ENCODE measurements around the gene ARID1B.

ARID1B gene

DNA sequence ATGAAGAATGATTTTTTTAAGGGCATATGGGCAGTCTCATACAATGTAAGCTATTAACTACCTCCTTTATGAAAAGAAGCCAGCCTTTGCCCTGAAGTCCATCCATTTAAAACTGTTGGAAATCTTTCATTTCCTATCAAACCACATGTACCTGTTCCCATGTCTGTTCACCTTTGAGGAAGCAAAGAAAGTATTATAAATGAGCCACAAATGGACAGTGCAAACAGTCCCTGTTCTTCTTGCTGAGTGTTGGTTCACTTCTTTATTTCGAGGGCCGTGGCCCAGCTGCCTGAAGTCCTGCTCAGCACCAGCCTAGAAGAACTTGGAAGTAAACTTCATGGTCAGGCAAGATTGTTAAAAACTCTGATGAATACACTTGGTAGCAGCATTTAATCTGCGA lies 433.8 kb downstream of the ARID1B start:
- ChIA-PET POLR2A (no interaction called here), CTCF (interaction anchor here (0.7 kb wide), 1 partner anchor 25 kb away, joined by 3 read pairs; no protein-coding TSS in a partner anchor)
- H3K36me3 ChIP-seq (ENCODE audit: control insufficient read depth in 2 of 2, insufficient read depth in 1 of 2, low read length in 2 of 2): peaks cover 0 to 19% of the 10 kb centered on the region in 2 experiments; a peak in 1 of 3 replicates
- no peaks in the 10 kb centered on the region for H3K4me1 ChIP-seq (ENCODE audit: control insufficient read depth, insufficient read depth, low read length)
- H3K27ac ChIP-seq (ENCODE audit: extremely low read depth, low read depth, low read length): no peak overlapping the region
- H3K4me3 ChIP-seq (ENCODE audit: low read depth, low read length): no peak overlapping the region
- TF ChIP-seq ZNF16 (tag by site-specific recombination; IDR thresholded peaks at IDR 0.05; ENCODE audit: low read depth): no peak
- TF ChIP-seq REPIN1 (tag by site-specific recombination; IDR thresholded peaks at IDR 0.05; ENCODE audit: low read depth): no peak
- TF ChIP-seq ZBTB17 (tag by site-specific recombination; IDR thresholded peaks at IDR 0.05): no peak
- no peak for TF ChIP-seq ZNF549 (tag by site-specific recombination; IDR thresholded peaks at IDR 0.05)
- no peak for TF ChIP-seq YY1 (tag by site-specific recombination; IDR thresholded peaks at IDR 0.05)
- TF ChIP-seq ZNF677 (tag by site-specific recombination; IDR thresholded peaks at IDR 0.05): no peak
- no peak for TF ChIP-seq ZNF660 (tag by site-specific recombination; IDR thresholded peaks at IDR 0.05)
- TF ChIP-seq, protein P1, sequence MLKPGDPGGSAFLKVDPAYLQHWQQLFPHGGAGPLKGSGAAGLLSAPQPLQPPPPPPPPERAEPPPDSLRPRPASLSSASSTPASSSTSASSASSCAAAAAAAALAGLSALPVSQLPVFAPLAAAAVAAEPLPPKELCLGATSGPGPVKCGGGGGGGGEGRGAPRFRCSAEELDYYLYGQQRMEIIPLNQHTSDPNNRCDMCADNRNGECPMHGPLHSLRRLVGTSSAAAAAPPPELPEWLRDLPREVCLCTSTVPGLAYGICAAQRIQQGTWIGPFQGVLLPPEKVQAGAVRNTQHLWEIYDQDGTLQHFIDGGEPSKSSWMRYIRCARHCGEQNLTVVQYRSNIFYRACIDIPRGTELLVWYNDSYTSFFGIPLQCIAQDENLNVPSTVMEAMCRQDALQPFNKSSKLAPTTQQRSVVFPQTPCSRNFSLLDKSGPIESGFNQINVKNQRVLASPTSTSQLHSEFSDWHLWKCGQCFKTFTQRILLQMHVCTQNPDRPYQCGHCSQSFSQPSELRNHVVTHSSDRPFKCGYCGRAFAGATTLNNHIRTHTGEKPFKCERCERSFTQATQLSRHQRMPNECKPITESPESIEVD (tag by site-specific recombination; IDR thresholded peaks at IDR 0.05): no peak
- H3K9me3 ChIP-seq (ENCODE audit: control insufficient read depth, insufficient read depth, low read depth, low read length): no peaks in the 10 kb centered on the region

DNA sequence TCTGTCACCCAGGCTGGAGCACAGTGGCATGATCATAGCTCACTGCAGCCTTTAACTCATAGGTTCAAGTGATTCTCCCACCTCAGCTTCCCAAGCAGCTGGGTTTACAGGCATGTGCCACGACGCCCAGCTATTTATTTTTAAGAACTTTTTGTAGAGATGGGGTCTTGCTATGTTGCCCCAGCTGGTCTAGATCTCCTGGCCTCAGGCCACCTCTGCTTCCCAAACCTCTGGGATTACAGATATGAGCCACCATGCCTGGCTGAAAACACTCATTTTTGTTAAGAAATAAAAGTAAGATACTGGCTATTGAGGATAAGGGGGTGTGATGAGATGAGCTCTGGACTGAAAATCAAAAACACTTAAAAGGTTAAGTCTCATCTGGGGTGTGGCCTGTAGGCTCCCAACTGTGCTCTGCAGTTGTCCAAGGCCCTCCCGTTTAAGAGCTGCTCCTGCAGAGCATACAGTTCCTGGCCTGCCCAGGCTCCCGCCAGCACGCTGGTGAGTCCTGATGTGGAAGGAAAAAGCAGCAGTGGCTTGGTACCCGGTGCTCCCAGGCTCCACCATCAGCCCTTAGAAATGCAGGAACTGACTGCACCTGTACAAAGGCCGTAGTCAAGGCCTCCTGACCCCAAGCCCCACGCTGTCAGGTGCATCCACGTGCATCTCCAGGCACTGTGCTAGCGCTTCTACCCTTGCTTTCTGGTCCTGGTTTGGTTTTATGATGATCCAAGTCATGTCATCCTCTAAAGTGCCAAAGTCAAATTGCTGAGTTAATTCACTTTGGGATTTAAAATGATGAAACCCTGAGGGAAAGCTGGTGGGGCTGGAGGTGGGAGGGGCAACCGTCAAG lies 434.7 kb downstream of the ARID1B start:
- no peak overlapping the region for H3K27ac ChIP-seq (ENCODE audit: extremely low read depth, low read depth, low read length)
- H3K9me3 ChIP-seq (ENCODE audit: control insufficient read depth, insufficient read depth, low read depth, low read length): no peaks in the 10 kb centered on the region
- POLR2A ChIA-PET: no interaction called here

DNA sequence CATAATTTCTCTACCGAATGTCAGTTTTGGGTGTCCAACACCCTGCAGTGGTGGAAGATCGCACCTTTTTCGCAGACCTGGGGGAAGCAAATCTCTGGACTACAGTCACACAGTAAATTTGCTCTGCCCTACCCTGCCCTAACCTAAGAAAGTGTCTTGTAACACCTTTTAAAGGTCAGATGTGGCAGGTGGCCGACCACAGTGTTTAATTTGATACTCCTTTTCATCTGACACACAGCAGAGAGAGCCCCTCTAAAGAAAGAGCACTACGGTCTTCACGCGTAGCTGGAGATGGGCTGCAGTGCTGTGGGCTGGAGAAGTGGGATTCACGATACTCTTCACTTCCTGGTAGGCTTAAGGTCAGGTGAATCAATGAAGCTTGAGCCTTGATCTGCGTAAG lies 436.2 kb downstream of the ARID1B start:
- TF ChIP-seq ZBTB7A (tag by site-specific recombination; IDR thresholded peaks at IDR 0.05; ENCODE audit: low read depth) (no peak), ZNF324 (tag by site-specific recombination; IDR thresholded peaks at IDR 0.05) (no peak), ZNF10 (tag by site-specific recombination; IDR thresholded peaks at IDR 0.05) (no peak), ZNF501 (tag by site-specific recombination; IDR thresholded peaks at IDR 0.05) (no peak), ZNF677 (tag by site-specific recombination; IDR thresholded peaks at IDR 0.05) (no peak), ZNF112 (tag by site-specific recombination; IDR thresholded peaks at IDR 0.05) (no peak), ZNF214 (tag by site-specific recombination; IDR thresholded peaks at IDR 0.05; ENCODE audit: borderline replicate concordance) (no peak), ZNF366 (tag by site-specific recombination; conservative IDR thresholded peaks at IDR 0.05) (no peak), ZNF768 (tag by site-specific recombination; IDR thresholded peaks at IDR 0.05) (no peak), ZNF747 (tag by site-specific recombination; IDR thresholded peaks at IDR 0.05) (no peak)
- TF ChIP-seq, protein P2, sequence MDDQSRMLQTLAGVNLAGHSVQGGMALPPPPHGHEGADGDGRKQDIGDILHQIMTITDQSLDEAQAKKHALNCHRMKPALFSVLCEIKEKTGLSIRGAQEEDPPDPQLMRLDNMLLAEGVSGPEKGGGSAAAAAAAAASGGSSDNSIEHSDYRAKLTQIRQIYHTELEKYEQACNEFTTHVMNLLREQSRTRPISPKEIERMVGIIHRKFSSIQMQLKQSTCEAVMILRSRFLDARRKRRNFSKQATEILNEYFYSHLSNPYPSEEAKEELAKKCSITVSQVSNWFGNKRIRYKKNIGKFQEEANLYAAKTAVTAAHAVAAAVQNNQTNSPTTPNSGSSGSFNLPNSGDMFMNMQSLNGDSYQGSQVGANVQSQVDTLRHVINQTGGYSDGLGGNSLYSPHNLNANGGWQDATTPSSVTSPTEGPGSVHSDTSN (CRISPR knock-in tag; IDR thresholded peaks at IDR 0.05): no peak
- TF ChIP-seq, protein P3, sequence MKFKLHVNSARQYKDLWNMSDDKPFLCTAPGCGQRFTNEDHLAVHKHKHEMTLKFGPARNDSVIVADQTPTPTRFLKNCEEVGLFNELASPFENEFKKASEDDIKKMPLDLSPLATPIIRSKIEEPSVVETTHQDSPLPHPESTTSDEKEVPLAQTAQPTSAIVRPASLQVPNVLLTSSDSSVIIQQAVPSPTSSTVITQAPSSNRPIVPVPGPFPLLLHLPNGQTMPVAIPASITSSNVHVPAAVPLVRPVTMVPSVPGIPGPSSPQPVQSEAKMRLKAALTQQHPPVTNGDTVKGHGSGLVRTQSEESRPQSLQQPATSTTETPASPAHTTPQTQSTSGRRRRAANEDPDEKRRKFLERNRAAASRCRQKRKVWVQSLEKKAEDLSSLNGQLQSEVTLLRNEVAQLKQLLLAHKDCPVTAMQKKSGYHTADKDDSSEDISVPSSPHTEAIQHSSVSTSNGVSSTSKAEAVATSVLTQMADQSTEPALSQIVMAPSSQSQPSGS (tag by site-specific recombination; IDR thresholded peaks at IDR 0.05; ENCODE audit: low read depth): no peak
- Histone ChIP-seq H3K36me3 (ENCODE audit: control insufficient read depth in 2 of 2, insufficient read depth in 1 of 2, low read length in 2 of 2) (no peaks in the 10 kb centered on the region), H3K4me3 (ENCODE audit: low read depth, low read length) (no peak overlapping the region), H3K9me3 (ENCODE audit: control insufficient read depth, insufficient read depth, low read depth, low read length) (no peaks in the 10 kb centered on the region), H3K4me1 (ENCODE audit: control insufficient read depth, insufficient read depth, low read length) (no peaks in the 10 kb centered on the region), H3K27ac (ENCODE audit: extremely low read depth, low read depth, low read length) (no peak overlapping the region)
- ChIA-PET POLR2A (no interaction called here), CTCF (interaction anchor here (0.8 kb wide), 1 partner anchor 16 kb away, joined by 3 read pairs; no protein-coding TSS in a partner anchor)

More for the DNA sequence above, 434.7 kb downstream of the ARID1B start:
- Histone ChIP-seq H3K36me3 (ENCODE audit: control insufficient read depth in 2 of 2, insufficient read depth in 1 of 2, low read length in 2 of 2) (peaks cover 0 to 10% of the 10 kb centered on the region in 2 experiments; a peak in 1 of 3 replicates), H3K4me1 (ENCODE audit: control insufficient read depth, insufficient read depth, low read length) (no peaks in the 10 kb centered on the region), H3K4me3 (ENCODE audit: low read depth, low read length) (no peak overlapping the region)
- TF ChIP-seq ZNF324 (tag by site-specific recombination; IDR thresholded peaks at IDR 0.05): no peak
- no peak for TF ChIP-seq ZNF596 (tag by site-specific recombination; IDR thresholded peaks at IDR 0.05)
- peak; percentile 64 for TF ChIP-seq ZIC2 (tag by site-specific recombination; IDR thresholded peaks at IDR 0.05)
- TF ChIP-seq ZNF121 (tag by site-specific recombination; IDR thresholded peaks at IDR 0.05): peak; percentile 95
- TF ChIP-seq ZNF600 (tag by site-specific recombination; IDR thresholded peaks at IDR 0.05): peak; percentile 45; the same call in 1 of the 2 replicates
- TF ChIP-seq, protein P4, sequence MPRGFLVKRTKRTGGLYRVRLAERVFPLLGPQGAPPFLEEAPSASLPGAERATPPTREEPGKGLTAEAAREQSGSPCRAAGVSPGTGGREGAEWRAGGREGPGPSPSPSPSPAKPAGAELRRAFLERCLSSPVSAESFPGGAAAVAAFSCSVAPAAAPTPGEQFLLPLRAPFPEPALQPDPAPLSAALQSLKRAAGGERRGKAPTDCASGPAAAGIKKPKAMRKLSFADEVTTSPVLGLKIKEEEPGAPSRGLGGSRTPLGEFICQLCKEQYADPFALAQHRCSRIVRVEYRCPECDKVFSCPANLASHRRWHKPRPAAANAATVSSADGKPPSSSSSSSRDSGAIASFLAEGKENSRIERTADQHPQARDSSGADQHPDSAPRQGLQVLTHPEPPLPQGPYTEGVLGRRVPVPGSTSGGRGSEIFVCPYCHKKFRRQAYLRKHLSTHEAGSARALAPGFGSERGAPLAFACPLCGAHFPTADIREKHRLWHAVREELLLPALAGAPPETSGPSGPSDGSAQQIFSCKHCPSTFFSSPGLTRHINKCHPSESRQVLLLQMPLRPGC (tag by site-specific recombination; IDR thresholded peaks at IDR 0.05): no peak
- CTCF ChIA-PET: interaction anchor here (0.6 kb wide), 1 partner anchor 12 kb away, joined by 4 read pairs; no protein-coding TSS in a partner anchor

Data from HEK293 (cell line).